GM21360 (cell line): ENCODE results near the gene CYP24A1.

ENCODE experiments used
- ATAC-seq: cut with Tn5 transposase; IDR thresholded peaks from one replicate; pipeline ENCODE4 v1.9.1; 2021; ENCODE audit warnings: mild to moderate bottlenecking, moderate library complexity; ENCODE audit not compliant: unreplicated experiment

Gene CYP24A1

GRCh38 chr20:54116550-54117235 is 57.1 kb downstream of the CYP24A1 start:
- no peak for ATAC-seq

DNA sequence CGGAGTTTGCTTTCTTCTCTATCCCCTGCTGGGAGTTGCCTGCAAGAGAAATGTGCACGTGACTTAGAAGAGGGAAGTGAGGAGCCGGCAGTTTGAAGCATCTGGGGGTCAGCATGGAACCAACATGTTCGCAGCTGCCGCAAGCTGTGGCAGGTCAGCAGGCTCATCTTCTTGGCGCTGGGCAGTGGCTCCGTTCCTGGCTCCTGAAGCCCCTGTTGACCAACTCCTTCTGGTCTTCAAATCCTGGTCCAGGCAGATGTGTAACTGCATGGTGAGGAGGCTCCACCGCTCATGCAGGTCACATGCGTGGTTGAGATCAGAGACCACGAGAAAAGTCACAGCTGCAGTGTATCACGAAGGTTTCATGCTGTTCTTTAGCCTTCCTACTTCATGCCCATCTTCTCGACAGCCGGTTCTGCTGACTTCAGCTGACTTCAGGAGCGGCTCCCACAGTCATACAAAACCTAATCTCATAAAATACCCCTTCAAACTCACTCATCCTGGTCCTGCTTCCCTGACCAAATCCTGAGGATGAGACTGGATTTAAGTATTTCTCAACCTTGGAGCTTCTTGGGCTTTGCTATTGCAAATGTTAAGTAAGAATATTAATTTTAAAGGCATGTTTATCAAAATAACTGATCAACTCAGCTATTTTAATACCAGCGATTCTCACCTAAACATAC is 58.5 kb downstream of the CYP24A1 start:
- ATAC-seq = no peak

GRCh38 chr20:54114109-54114508 is 59.7 kb downstream of the CYP24A1 start:
- ATAC-seq = no peak

DNA sequence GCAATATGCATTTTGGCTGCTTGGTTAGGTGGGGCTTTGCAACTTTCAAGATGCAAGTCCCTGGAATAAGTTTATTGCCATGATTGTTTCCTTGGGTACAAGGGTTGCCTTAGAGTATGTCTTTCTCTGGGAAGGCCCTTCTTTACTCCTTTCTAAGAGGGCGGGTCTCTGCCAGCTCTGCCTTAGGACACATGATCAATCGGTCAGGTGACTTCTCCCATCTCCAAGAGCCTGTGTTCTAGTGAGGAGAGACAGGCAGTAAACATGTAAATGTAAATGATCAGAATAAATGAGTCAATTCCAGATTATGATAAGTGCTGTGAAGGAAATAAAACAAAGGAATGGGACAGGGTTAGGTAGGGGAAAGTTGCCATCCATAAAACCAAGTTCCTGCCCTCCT is 60.2 kb downstream of the CYP24A1 start:
- no peak for ATAC-seq

- no peak for ATAC-seq
These were observed 61.4 kb downstream of the CYP24A1 start for GRCh38 chr20:54112221-54112884.

- no peak for ATAC-seq
These were observed 62.3 kb downstream of the CYP24A1 start for GRCh38 chr20:54111460-54111859.

GRCh38 chr20:54110457-54110856 is 63.3 kb downstream of the CYP24A1 start:
- ATAC-seq = no peak

DNA sequence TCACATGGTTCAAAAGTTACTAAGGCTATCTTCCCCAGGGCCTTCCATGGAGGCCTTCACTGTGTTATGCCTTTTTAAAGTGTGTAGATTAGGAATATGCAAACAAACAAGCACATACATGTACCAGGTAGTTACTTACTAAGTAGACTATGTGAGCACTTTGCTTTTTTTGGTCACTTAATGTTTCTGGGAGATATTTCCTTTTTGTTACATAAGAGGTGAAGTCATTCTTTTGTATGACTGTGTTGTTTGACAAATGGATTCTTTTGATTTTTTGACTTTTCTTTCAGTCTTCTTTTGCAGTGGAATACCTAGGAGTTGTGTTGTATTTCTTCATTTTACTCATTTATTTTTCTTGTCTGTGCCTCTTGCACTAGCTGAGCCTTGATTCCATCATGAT is 63.7 kb downstream of the CYP24A1 start:
- ATAC-seq = no peak

DNA sequence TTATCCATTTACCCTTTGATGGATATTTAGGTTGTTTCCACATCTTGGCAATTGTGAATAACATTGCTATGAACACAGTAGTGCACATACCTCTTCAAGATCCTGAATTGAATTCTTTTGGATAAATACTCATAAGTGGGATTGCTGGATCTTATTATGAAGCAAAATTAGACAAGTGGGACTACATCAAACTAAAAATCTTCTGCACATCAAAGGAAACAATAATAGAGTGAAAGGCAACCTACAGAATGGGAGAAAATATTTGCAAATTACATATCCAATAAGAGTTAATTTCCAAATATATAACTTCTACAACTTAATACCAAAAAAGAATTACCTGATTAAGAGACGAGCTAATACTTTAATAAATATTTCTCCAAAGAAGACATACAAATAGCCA is 65.0 kb downstream of the CYP24A1 start:
- no peak for ATAC-seq

DNA sequence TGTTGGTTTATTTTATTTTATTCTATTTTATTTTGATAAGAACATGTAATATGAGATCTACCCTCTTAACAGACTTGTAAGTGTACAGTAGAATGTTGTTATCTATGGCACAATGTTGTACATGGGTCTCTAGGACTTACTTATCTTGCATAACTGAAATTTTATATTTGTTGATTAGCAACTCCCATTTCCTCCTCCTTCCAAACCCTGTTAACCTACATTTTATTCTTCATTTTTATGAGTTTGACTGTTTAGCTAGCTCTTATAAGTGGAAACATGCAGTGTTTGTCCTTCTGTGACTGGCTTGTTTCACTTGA is 65.5 kb downstream of the CYP24A1 start:
- ATAC-seq = no peak

- no peak for ATAC-seq
These were observed 66.0 kb downstream of the CYP24A1 start for GRCh38 chr20:54107600-54108325.

DNA sequence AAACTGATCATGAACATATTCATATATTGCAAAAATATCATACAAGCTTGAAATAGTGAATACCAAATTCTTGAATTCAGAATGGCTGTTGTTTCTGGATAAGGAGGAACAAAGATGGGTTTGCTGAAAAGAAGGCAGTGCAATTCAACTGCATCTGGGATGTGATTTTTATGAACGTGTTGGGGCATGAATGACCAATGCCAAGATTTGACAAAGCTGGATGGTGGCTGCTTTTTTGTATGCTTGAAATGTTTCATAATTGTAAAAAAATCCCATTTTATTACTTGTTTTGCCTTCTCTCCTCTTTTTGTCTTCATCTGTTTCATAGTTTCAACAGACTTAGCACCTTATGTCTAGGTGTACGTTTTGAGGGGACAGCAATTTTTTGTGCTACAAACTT is 66.6 kb downstream of the CYP24A1 start:
- no peak for ATAC-seq

- no peak for ATAC-seq
These were observed 67.6 kb downstream of the CYP24A1 start for GRCh38 chr20:54106162-54106561.

DNA sequence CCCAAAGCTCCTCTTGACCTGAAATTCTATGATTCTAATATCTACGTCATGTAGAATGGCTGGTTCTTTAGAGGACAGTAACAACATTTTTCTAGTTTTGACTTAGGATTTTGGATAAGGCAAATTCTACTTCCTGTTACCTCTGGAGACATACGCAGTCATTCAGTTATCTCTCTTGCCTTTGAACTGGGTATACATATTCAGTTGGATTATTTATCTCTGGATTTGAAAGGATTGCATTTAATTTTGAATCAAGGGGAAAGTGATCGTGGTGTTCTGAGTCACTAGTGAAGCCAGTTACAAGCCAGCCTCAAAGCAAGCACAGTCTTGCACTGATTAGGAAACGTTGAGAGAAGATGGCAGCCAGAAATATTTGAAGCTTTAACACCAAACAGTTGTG is 68.1 kb downstream of the CYP24A1 start:
- no peak for ATAC-seq

DNA sequence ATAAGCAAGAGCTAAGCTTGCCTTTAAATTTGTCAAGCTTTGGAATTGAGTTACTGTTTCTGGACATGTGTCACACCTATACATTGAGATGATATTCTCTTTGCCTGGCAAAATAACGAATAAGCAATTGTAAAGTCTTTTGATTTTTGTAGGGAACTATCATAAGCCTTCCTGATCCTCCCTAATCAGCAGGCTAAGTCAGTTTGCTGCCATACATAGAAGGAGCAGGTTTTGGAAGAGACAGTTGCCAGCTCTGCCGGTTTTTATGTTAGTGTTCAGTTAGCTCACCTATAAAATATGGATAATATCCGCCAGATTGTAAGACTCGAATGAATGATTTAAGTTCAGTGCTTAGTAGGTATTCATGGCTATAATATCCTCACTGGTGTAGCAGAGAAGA is 69.0 kb downstream of the CYP24A1 start:
- ATAC-seq = no peak

- no peak for ATAC-seq
These were observed 69.8 kb downstream of the CYP24A1 start for GRCh38 chr20:54103762-54104600.
